HepG2 (cell line): ENCODE results near the gene EIF4G2. TPM values are rescaled to one million over a fixed set of nuclear protein-coding genes. Genes with fewer than 3 reads are reported as not detected.
A peak's percentile ranks its signal among the peaks of the same experiment; 100 is the strongest.

Experiments used
- ARNTL ChIP-seq: sonication (generic); formaldehyde crosslinking; IDR thresholded peaks from 2 replicates; pipeline ENCODE4 v1.4.0; 2020; ENCODE audit warnings: mild to moderate bottlenecking, missing genetic modification reagents
- BRCA1 ChIP-seq: sonication (generic); formaldehyde crosslinking; IDR thresholded peaks from 2 replicates; pipeline ENCODE4 v1.4.0; 2020; ENCODE audit warnings: missing genetic modification reagents
- CEBPZ ChIP-seq: IDR thresholded peaks from 2 replicates; pipeline ENCODE4 v1.6.1; 2012; ENCODE audit warnings: low read length, improper control_type of control experiment
- DMAP1 ChIP-seq: IDR thresholded peaks from 2 replicates; pipeline ENCODE4 v1.6.1; 2016
- DR1 ChIP-seq: sonication (generic); formaldehyde crosslinking; IDR thresholded peaks from 2 replicates; pipeline ENCODE4 v1.8.0; 2021; ENCODE audit warnings: mild to moderate bottlenecking, missing genetic modification reagents, inconsistent platforms
- HMG20A ChIP-seq: IDR thresholded peaks from 2 replicates; pipeline ENCODE4 v1.6.1; 2016; ENCODE audit warnings: borderline replicate concordance
- HNRNPK ChIP-seq: fragments of 200-400 bp; formaldehyde crosslinking; IDR thresholded peaks from 2 replicates; pipeline ENCODE4 v1.6.1; 2018; ENCODE audit warnings: low read length, low read depth, moderate library complexity, mild to moderate bottlenecking; ENCODE audit not compliant: poor library complexity, severe bottlenecking
- MXD3 ChIP-seq: IDR thresholded peaks from 2 replicates; pipeline ENCODE4 v1.6.1; 2016; ENCODE audit warnings: mild to moderate bottlenecking, missing biosample characterization, missing genetic modification reagents
- SP1 ChIP-seq, 2 experiments: fragments of 450-650 bp in 1 of 2; sonication (generic) in 1 of 2; formaldehyde crosslinking in 1 of 2; IDR thresholded peaks; 2 replicates each; pipeline versions ENCODE4 v1.4.0 to v1.6.1; 2016 to 2020; ENCODE audit warnings: missing genetic modification reagents in 1 of 2
- TARDBP ChIP-seq: sonication (generic); formaldehyde crosslinking; IDR thresholded peaks from 2 replicates; pipeline ENCODE4 v1.8.0; 2022; ENCODE audit warnings: mild to moderate bottlenecking, missing genetic modification reagents
- TBP ChIP-seq: sonication (generic); formaldehyde crosslinking; IDR thresholded peaks from 2 replicates; pipeline ENCODE4 v1.5.0; 2020; ENCODE audit warnings: missing genetic modification reagents
- ZC3H13 ChIP-seq: sonication (generic); formaldehyde crosslinking; IDR thresholded peaks from 2 replicates; pipeline ENCODE4 v1.8.1; 2023; ENCODE audit warnings: mild to moderate bottlenecking, missing genetic modification reagents, moderate library complexity
- ZNF83 ChIP-seq: sonication (generic); formaldehyde crosslinking; IDR thresholded peaks from 2 replicates; pipeline ENCODE4 v1.4.0; 2020; ENCODE audit warnings: missing genetic modification reagents, mild to moderate bottlenecking, borderline replicate concordance
- polyA plus RNA-seq, 8 experiments: library from polyadenylated mRNA; depleted of rRNA in 3 of 8; stranded (reverse) in 7 of 8; unstranded in 1 of 8; fragments of >200 nt; fragmentation: Illumina TruSeq in 4 of 8; extraction: Trizol in 4 of 8; gene quantifications; 2 replicates each; pipeline versions ENCODE4 v1.2.1 to v1.2.3, GENCODE V29; 2011 to 2016; ENCODE audit warnings: low read depth in 4 of 8, missing spikeins in 1 of 8, mixed read lengths in 1 of 8; ENCODE audit not compliant: insufficient read depth in 1 of 8
- total RNA-seq, 5 experiments: library from RNA; depleted of rRNA; stranded (reverse); fragments of >200 nt; fragmentation: Illumina TruSeq; extraction: Trizol; gene quantifications; 2 replicates each; pipeline ENCODE4 v1.2.3, GENCODE V29; 2016; ENCODE audit warnings: low read depth in 1 of 5
- TF ChIP-seq, protein P1 (sequence below), 2 experiments: sonication (generic) in 1 of 2; formaldehyde crosslinking in 1 of 2; IDR thresholded peaks; 2 replicates each; pipeline versions ENCODE4 v1.4.0 to v1.6.1; 2016 to 2020; ENCODE audit warnings: borderline replicate concordance in 1 of 2, low read depth in 1 of 2, mild to moderate bottlenecking in 1 of 2, missing genetic modification reagents in 1 of 2
- TF ChIP-seq, protein P2 (sequence below): sonication (generic); formaldehyde crosslinking; IDR thresholded peaks from 2 replicates; pipeline ENCODE4 v1.4.0; 2020; ENCODE audit warnings: missing genetic modification reagents, low read depth, mild to moderate bottlenecking, borderline replicate concordance

Gene EIF4G2
- total and polyA plus RNA-seq, 2 of the 13 experiments (the other 11 are each of a cell fraction or from before 2014, with no cell fraction given): 362 to 546 TPM

DNA sequence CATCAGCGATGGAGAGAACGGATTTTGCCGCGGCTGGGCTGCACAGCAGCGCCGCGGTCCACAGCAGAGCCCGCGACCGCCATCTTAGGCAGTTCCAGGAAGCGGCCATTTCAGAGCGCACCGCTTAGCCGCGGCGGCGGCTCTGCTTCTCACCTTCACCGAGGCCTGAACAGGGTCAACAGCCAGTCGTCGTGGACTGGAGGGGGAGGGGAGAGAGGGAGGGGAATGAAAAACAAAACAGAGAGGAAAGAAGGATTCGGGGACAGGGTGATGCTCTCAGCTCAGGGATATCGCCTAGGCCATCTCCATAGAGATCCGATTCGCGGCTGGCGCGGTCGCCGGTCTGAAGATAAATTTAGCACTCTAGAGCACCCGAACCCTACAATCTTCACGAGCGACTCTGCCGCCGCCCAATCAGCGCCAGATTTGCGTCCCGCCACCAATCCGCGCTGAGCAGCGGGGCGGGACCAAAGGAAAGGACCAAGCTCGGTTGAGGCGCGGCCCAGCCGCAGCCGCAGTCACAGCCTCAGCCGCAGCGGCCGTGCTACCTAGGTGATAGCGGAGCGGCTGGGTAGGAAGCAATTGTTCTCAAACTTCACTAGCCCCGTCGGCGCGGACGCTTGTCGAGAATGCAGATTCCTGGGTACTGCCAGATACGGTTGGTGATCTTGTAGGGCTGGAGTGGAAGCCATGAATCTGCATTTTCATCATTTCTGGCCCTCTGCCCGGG, 49.1 kb upstream of the EIF4G2 start, which contains the start of gene ZBED5 (continued):
- TF ChIP-seq, protein P1, sequence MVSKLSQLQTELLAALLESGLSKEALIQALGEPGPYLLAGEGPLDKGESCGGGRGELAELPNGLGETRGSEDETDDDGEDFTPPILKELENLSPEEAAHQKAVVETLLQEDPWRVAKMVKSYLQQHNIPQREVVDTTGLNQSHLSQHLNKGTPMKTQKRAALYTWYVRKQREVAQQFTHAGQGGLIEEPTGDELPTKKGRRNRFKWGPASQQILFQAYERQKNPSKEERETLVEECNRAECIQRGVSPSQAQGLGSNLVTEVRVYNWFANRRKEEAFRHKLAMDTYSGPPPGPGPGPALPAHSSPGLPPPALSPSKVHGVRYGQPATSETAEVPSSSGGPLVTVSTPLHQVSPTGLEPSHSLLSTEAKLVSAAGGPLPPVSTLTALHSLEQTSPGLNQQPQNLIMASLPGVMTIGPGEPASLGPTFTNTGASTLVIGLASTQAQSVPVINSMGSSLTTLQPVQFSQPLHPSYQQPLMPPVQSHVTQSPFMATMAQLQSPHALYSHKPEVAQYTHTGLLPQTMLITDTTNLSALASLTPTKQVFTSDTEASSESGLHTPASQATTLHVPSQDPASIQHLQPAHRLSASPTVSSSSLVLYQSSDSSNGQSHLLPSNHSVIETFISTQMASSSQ (IDR thresholded peaks at IDR 0.05; ENCODE audit: low read depth): no peak
- TF ChIP-seq, protein P1 (CRISPR knock-in tag; IDR thresholded peaks at IDR 0.05; ENCODE audit: borderline replicate concordance): no peak; the same call in 1 of the 2 replicates
- peak; percentile 16 for TF ChIP-seq HNRNPK
- TF ChIP-seq TBP (CRISPR knock-in tag): no peak
- TF ChIP-seq DR1 (CRISPR knock-in tag): peak; percentile 86
- TF ChIP-seq CEBPZ: no peak
- TF ChIP-seq SP1 (IDR thresholded peaks at IDR 0.05): no peak
- TF ChIP-seq SP1 (CRISPR knock-in tag; IDR thresholded peaks at IDR 0.05): peak; percentile 41; the same call in 1 of the 2 replicates
- TF ChIP-seq HMG20A (CRISPR knock-in tag): no peak
- TF ChIP-seq MXD3 (CRISPR knock-in tag): peak; percentile 27
- TF ChIP-seq BRCA1 (CRISPR knock-in tag): peak; percentile 11; the same call in 1 of the 2 replicates
- TF ChIP-seq ARNTL (CRISPR knock-in tag): peak; percentile 25
- TF ChIP-seq, protein P2, sequence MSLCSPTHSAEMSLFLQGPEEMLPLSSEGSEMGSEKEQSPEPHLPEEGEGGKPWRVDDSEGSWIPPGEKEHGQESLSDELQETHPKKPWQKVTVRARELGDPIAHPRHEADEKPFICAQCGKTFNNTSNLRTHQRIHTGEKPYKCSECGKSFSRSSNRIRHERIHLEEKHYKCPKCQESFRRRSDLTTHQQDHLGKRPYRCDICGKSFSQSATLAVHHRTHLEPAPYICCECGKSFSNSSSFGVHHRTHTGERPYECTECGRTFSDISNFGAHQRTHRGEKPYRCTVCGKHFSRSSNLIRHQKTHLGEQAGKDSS (CRISPR knock-in tag): no peak
- TF ChIP-seq ZNF83: no peak
- TF ChIP-seq ZC3H13 (CRISPR knock-in tag): peak; percentile 20; the same call in 1 of the 2 replicates
- TF ChIP-seq DMAP1: peak; percentile 66
- TF ChIP-seq TARDBP: no peak; the same call in 1 of the 2 replicates
